GM12878 (cell line): Measurements from ENCODE around the gene MRPL18. TPM values are rescaled to one million over a fixed set of nuclear protein-coding genes. Genes with fewer than 3 reads are reported as not detected.

Experiments
- ATAC-seq: fragments of 200-7000 bp; cut with Tn5 transposase; 3 replicates; pipeline ENCODE4 v1.9.1; 2020; ENCODE audit warnings: mild to moderate bottlenecking, moderate library complexity
- BruUV-seq: library from RNA; stranded (reverse); fragments of 400-500 nt; replicated peaks from 2 replicates; lab custom pipeline; 2021; lab: Mats Ljungman, UMichigan
- CTCF ChIA-PET: fragments of 300-600 bp; sonication (Branson Sonifier 250); formaldehyde crosslinking; extraction: SDS; loops from one replicate; lab custom pipeline; 2021; ENCODE audit warnings: inconsistent platforms; lab: Yijun Ruan, JAX
- POLR2A ChIA-PET: fragments of 350-600 bp; formaldehyde crosslinking; extraction: SDS; loops from one replicate; lab custom pipeline; 2021; ENCODE audit warnings: inconsistent platforms; lab: Charles Lee
- RAD21 ChIA-PET: fragments of 300-600 bp; sonication (Branson Sonifier 250); formaldehyde crosslinking; loops from one replicate; lab custom pipeline; 2023; ENCODE audit warnings: antibody characterized with exemption; ENCODE audit not compliant: unreplicated experiment; lab: Charles Lee
- SMC1A ChIA-PET: fragments of 300-600 bp; sonication (Branson Sonifier 250); formaldehyde crosslinking; loops from one replicate; lab custom pipeline; 2023; ENCODE audit not compliant: unreplicated experiment, uncharacterized antibody; lab: Charles Lee
- DNase-seq: peaks from one replicate; pipeline ENCODE4 v3.0.0-alpha.2; 2011; ENCODE audit warnings: low read depth, low spot score
- FAIRE-seq: peaks from 3 replicates; lab custom pipeline; 2011; peaks lifted over from hg19 to GRCh38; lab: Jason Lieb, UNC
- H2AFZ ChIP-seq: 2 replicates; pipeline ENCODE4 v1.6.0; 2011; ENCODE audit warnings: low read depth, low read length, control low read depth; ENCODE audit not compliant: control insufficient read depth
- H3K27ac ChIP-seq: 2 replicates; pipeline ENCODE4 v1.5.1; 2011; ENCODE audit warnings: control low read depth; ENCODE audit not compliant: control insufficient read depth, insufficient read depth
- H3K27me3 ChIP-seq, 2 experiments: replicated peaks in 1 of 2; 2 replicates each; pipeline versions ENCODE4 v1.6.0 to v1.6.1; 2011; ENCODE audit warnings: low read length in 1 of 2; ENCODE audit not compliant: control insufficient read depth in 2 of 2, insufficient read depth in 2 of 2
- H3K36me3 ChIP-seq, 2 experiments: 2 replicates each; pipeline ENCODE4 v1.5.1; 2011; ENCODE audit warnings: low read length in 1 of 2; ENCODE audit not compliant: control insufficient read depth in 2 of 2, insufficient read depth in 2 of 2
- H3K4me1 ChIP-seq: 2 replicates; pipeline ENCODE4 v1.6.1; 2011; ENCODE audit warnings: mild to moderate bottlenecking, low read length, moderate library complexity, mixed read lengths; ENCODE audit not compliant: control insufficient read depth, insufficient read depth
- H3K4me2 ChIP-seq: 2 replicates; pipeline ENCODE4 v1.6.0; 2011; ENCODE audit warnings: control low read depth; ENCODE audit not compliant: control insufficient read depth, insufficient read depth
- H3K4me3 ChIP-seq: fragments of 200-600 bp; sonication (generic); 2 replicates; pipeline ENCODE4 v1.5.1; 2016
- H3K79me2 ChIP-seq: 2 replicates; pipeline ENCODE4 v1.6.0; 2011; ENCODE audit warnings: low read length; ENCODE audit not compliant: control insufficient read depth, insufficient read depth
- H3K9ac ChIP-seq: 2 replicates; pipeline ENCODE4 v1.8.0; 2011; ENCODE audit warnings: low read length, control low read depth, mixed read lengths; ENCODE audit not compliant: control insufficient read depth, insufficient read depth
- H3K9me3 ChIP-seq: replicated peaks from 3 replicates; pipeline ENCODE4 v1.5.1; 2011; ENCODE audit warnings: mild to moderate bottlenecking, low read length; ENCODE audit not compliant: control insufficient read depth, insufficient read depth
- H4K20me1 ChIP-seq: 2 replicates; pipeline ENCODE4 v1.6.0; 2011; ENCODE audit not compliant: control insufficient read depth, insufficient read depth
- CBX3 ChIP-seq: fragments of 200-600 bp; sonication (generic); IDR thresholded peaks from 2 replicates; pipeline ENCODE4 v1.6.1; 2016; ENCODE audit warnings: low read depth, borderline replicate concordance
- CBX5 ChIP-seq: sonication (generic); IDR thresholded peaks from 2 replicates; pipeline ENCODE4 v1.6.1; 2016; ENCODE audit warnings: low read depth, moderate library complexity, mild to moderate bottlenecking, inconsistent platforms
- CHD2 ChIP-seq: IDR thresholded peaks from 2 replicates; pipeline ENCODE4 v1.6.1; 2011; ENCODE audit warnings: low read depth, low read length, improper control_type of control experiment, borderline replicate concordance
- HDAC2 ChIP-seq: fragments of 200-600 bp; sonication (generic); IDR thresholded peaks from 2 replicates; pipeline ENCODE4 v1.6.1; 2017
- JUNB ChIP-seq: IDR thresholded peaks from 2 replicates; pipeline ENCODE4 v1.6.1; 2016; ENCODE audit warnings: antibody characterized with exemption, mild to moderate bottlenecking
- POLR2A ChIP-seq: IDR thresholded peaks from 2 replicates; pipeline ENCODE4 v1.6.1; 2011; ENCODE audit warnings: low read depth, mild to moderate bottlenecking, low read length
- POU2F2 ChIP-seq: IDR thresholded peaks from 3 replicates; pipeline ENCODE4 v1.6.1; 2011; ENCODE audit warnings: low read depth, mild to moderate bottlenecking, low read length, borderline replicate concordance
- RELA ChIP-seq: fragments of 450-650 bp; IDR thresholded peaks from 2 replicates; pipeline ENCODE4 v1.8.0; 2014; ENCODE audit warnings: borderline replicate concordance; ENCODE audit not compliant: partially characterized antibody
- REST ChIP-seq: IDR thresholded peaks from 2 replicates; pipeline ENCODE4 v1.6.1; 2012; ENCODE audit warnings: mild to moderate bottlenecking, low read depth, low read length
- SUPT20H ChIP-seq: IDR thresholded peaks from 2 replicates; pipeline ENCODE4 v1.6.1; 2011; ENCODE audit warnings: low read depth, mild to moderate bottlenecking, low read length, moderate library complexity, borderline replicate concordance; ENCODE audit not compliant: control insufficient read depth
- TBL1XR1 ChIP-seq: IDR thresholded peaks from 2 replicates; pipeline ENCODE4 v1.6.1; 2012; ENCODE audit warnings: low read depth, low read length, improper control_type of control experiment
- ZBED1 ChIP-seq: IDR thresholded peaks from 2 replicates; pipeline ENCODE4 v1.6.1; 2016; ENCODE audit warnings: borderline replicate concordance
- WGBS: methylation state at CpG from one replicate; pipeline ENCODE4 v1.1.6; 2016; ENCODE audit warnings: low lambda C conversion rate; ENCODE audit not compliant: insufficient replicate concordance, insufficient coverage; ENCODE audit errors: missing lambda C conversion rate; 5-methylcytosine and 5-hydroxymethylcytosine counted together
- in situ Hi-C: fragments of 300-500 bp; cut with MboI; formaldehyde crosslinking; loops from 9 replicates; pipeline ENCODE4 v1.14.3; 2018; ENCODE audit warnings: mixed read lengths
- intact Hi-C: fragments of 100-400 bp; cut with micrococcal nuclease; formaldehyde crosslinking; loops from one replicate; pipeline ENCODE4 v1.14.2; 2022; ENCODE audit not compliant: unreplicated experiment
- polyA plus RNA-seq, 11 experiments: library from polyadenylated mRNA; depleted of rRNA in 4 of 11; unstranded in 6 of 11; stranded (reverse) in 5 of 11; fragments of >200 nt; fragmentation: Nextera tagmentation in 4 of 11; fragmentation: Illumina TruSeq in 1 of 11; extraction: Ambion mirVana in 4 of 11; extraction: Trizol in 1 of 11; gene quantifications; 1 replicate in 1 of 11; 2 replicates in 10 of 11; pipeline versions ENCODE4 v1.2.1 to v1.2.3, GENCODE V29; 2011 to 2016; ENCODE audit warnings: inconsistent platforms in 2 of 11, missing spikeins in 2 of 11, low read depth in 1 of 11
- total RNA-seq, 4 experiments: library from RNA; depleted of rRNA in 3 of 4; stranded (reverse); fragments of >200 nt in 3 of 4; fragmentation: Illumina TruSeq in 1 of 4; extraction: Trizol in 1 of 4; gene quantifications; 2 replicates each; pipeline versions ENCODE4 v1.2.1 to v1.2.3, GENCODE V29; 2013 to 2021

MRPL18 gene
- total and polyA plus RNA-seq, 10 of the 15 experiments (the other 5 are each of a cell fraction or from before 2014, with no cell fraction given) = 68.5 to 203 (median 116) TPM

- Histone ChIP-seq H4K20me1 (no peaks in the 10 kb centered on the region), H3K27ac (no peak overlapping the region), H3K36me3 (no peaks in the 10 kb centered on the region), H2AFZ (no peak overlapping the region), H3K9ac (no peak overlapping the region), H3K4me2 (no peak overlapping the region), H3K27me3 (no peaks in the 10 kb centered on the region), H3K4me1 (0 out of 2 replicates have a peak, but pooled peaks cover 9% of the 10 kb centered on the region), H3K9me3 (no peaks in the 10 kb centered on the region), H3K79me2 (no peaks in the 10 kb centered on the region), H3K4me3 (no peak overlapping the region)
- RAD21 ChIA-PET = no interaction called here
- ATAC-seq (no peak), DNase-seq (no peak), FAIRE-seq (no peak)
- SMC1A ChIA-PET = interaction anchor here (0.7 kb wide), 1 partner anchor 10 kb away, joined by 3 read pairs; no protein-coding TSS in a partner anchor
- POLR2A ChIA-PET = no interaction called here
- intact Hi-C loops (no loop called here), in situ Hi-C loops (no loop called here)
- WGBS = 55% methylated on average over 7 of the region's 7 CpGs
- TF ChIP-seq CHD2 = no peak
- no peak for TF ChIP-seq CBX5
- no peak for TF ChIP-seq CBX3
- no peak for TF ChIP-seq TBL1XR1
- no peak for TF ChIP-seq JUNB
- no peak for TF ChIP-seq SUPT20H
- no peak for TF ChIP-seq HDAC2
- TF ChIP-seq POLR2A = no peak
- TF ChIP-seq REST = no peak
- no peak for TF ChIP-seq POU2F2
- no peak for TF ChIP-seq ZBED1
- TF ChIP-seq RELA = no peak
- no TSS peak for BruUV-seq
- CTCF ChIA-PET = no interaction called here
Observed at GRCh38 chr6:159828074-159828473, 37.8 kb downstream of the MRPL18 start.
